Heart left ventricle (tissue), 16 donors: Measurements from ENCODE around the gene PRMT5. TPM values are rescaled to one million over a fixed set of nuclear protein-coding genes. Genes with fewer than 3 reads are reported as not detected.

Source experiments
- ATAC-seq, 4 donors: fragments of 200-7000 bp; cut with Tn5 transposase; one replicate each; pipeline ENCODE4 v1.9.1; 2020 to 2022; ENCODE audit warnings: moderate library complexity in 4 of 4, mild to moderate bottlenecking in 3 of 4, moderate number of reproducible peaks in 1 of 4
- DNase-seq, 5 donors: peaks; one replicate each; pipeline ENCODE4 v3.0.0-alpha.2; 2020
- H3K27ac ChIP-seq, 12 donors: fragments of 200-600 bp; sonication (generic) in 4 of 12; one replicate each; pipeline versions ENCODE4 v1.5.0 to v1.8.0; 2016 to 2022; ENCODE audit warnings: mild to moderate bottlenecking in 2 of 12
- H3K27me3 ChIP-seq, 9 donors: fragments of 200-600 bp; sonication (generic) in 2 of 9; one replicate each; pipeline versions ENCODE4 v1.5.1 to v1.8.0; 2016 to 2022; ENCODE audit warnings: mild to moderate bottlenecking in 3 of 9
- H3K36me3 ChIP-seq, 9 donors: fragments of 200-600 bp; sonication (generic) in 2 of 9; one replicate each; pipeline versions ENCODE4 v1.5.0 to v1.8.0; 2018 to 2022; ENCODE audit warnings: mild to moderate bottlenecking in 2 of 9
- H3K4me1 ChIP-seq, 12 donors: fragments of 200-600 bp; sonication (generic) in 4 of 12; one replicate each; pipeline versions ENCODE4 v1.5.0 to v1.8.0; 2016 to 2022; ENCODE audit warnings: mild to moderate bottlenecking in 3 of 12
- H3K4me3 ChIP-seq, 12 donors: fragments of 200-600 bp; sonication (generic) in 4 of 12; one replicate each; pipeline versions ENCODE4 v1.5.0 to v1.8.0; 2017 to 2022; ENCODE audit warnings: mild to moderate bottlenecking in 9 of 12, moderate library complexity in 4 of 12
- H3K9me3 ChIP-seq, 12 donors: fragments of 200-600 bp; sonication (generic) in 4 of 12; one replicate each; pipeline versions ENCODE4 v1.5.0 to v1.8.0; 2016 to 2022; ENCODE audit warnings: mild to moderate bottlenecking in 1 of 12
- CTCF ChIP-seq, 12 donors: fragments of 200-600 bp; sonication (generic) in 4 of 12; IDR thresholded peaks; one replicate each; pipeline versions ENCODE4 v1.5.0 to v1.8.0; 2018 to 2022; ENCODE audit warnings: antibody characterized with exemption in 12 of 12, mild to moderate bottlenecking in 5 of 12
- POLR2A ChIP-seq, 2 donors: fragments of 450-650 bp; IDR thresholded peaks; one replicate each; pipeline ENCODE4 v1.6.1; 2017; ENCODE audit warnings: antibody characterized with exemption in 2 of 2, mild to moderate bottlenecking in 2 of 2, moderate library complexity in 2 of 2
- WGBS, 4 donors: extraction: QIAGEN DNeasy Blood & Tissue Kit in 2 of 4; methylation state at CpG; one replicate each; pipeline versions ENCODE4 v1.1.5 to v1.1.7; 2013 to 2018; 5-methylcytosine and 5-hydroxymethylcytosine counted together
- intact Hi-C, 10 donors: fragments of 100-400 bp; cut with DNase I; formaldehyde crosslinking; loops; one replicate each; pipeline versions ENCODE4 v1.11.1 to v1.14.2; 2022
- polyA plus RNA-seq, 2 donors: library from polyadenylated mRNA; stranded (reverse); fragments of 200-250 nt; gene quantifications; one replicate each; pipeline ENCODE4 v1.2.3, GENCODE V29; 2013
- total RNA-seq, 9 donors: library from RNA; depleted of rRNA in 2 of 9; stranded (reverse); fragments of >200 nt in 2 of 9; fragmentation: NEBNext Ultra II Directional in 3 of 9; extraction: Animal tissue kit (Norgen Biotek cat#: 25700) in 3 of 9; gene quantifications; one replicate each; pipeline versions ENCODE4 v1.1.0 to v1.2.4, GENCODE V29; 2016 to 2023
- donor health status: ischemic (EF 13 %, LVEDD 7.1; RV severe dilation, severe dysfunction).
- donor health status: healthy with polysubstance abuse.
- donor health status: DM: no; HTN: yes; CAD: no.
- donor health status: DM: no; HTN: no; CAD: no.
- donor health status: ischemic (EF 25% LVEDD 6.9; RV normal size, moderate dysfunction).
- donor health status: ischemic (EF 25% LVEDD 5.7; RV mildly dilated, moderate dysfunction).
- donor health status: healthy.
- donor health status: DM: yes; HTN: yes; CAD: no.
- donor health status: ischemic (EF 35%, LVEDD 5.7; RV mildly dilated, moderate dysfunction).
- donor health status: nonischemic (EF 11% LVEDD 7.7; RV severe dilation, severe dysfunction).
- donor health status: DM: yes; HTN: yes; CAD: no.
- donor health status: PGD.
- donor health status: ischemic (EF 29% LVEDD 5.4; RV normal size, mild dysfunction).
- donor health status: nonischemic (EF 23%, LVEDD 6.1; RV moderate dilation, normal function).

The PRMT5 gene
- total and polyA plus RNA-seq, 11 donors: 10.4 to 101 (median 48.8) TPM

- WGBS, 4 donors: 87 to 98% (median 93%) methylated on average over 2 of the region's 2 CpGs
- no peaks in the 10 kb centered on the region for H3K9me3 ChIP-seq
- DNase-seq: no peak
- TF ChIP-seq CTCF (IDR thresholded peaks at IDR 0.05) (no peak), POLR2A (IDR thresholded peaks at IDR 0.05) (no peak)
- H3K4me1 ChIP-seq: peaks cover 0 to 9% (median 3%) of the 10 kb centered on the region in 12 donors
- ATAC-seq: no peak
- no peak overlapping the region for H3K27ac ChIP-seq
- peaks cover 3 to 92% (median 85%) of the 10 kb centered on the region in 9 donors for H3K36me3 ChIP-seq
- no peak overlapping the region for H3K4me3 ChIP-seq
- intact Hi-C loops: loop anchor here in 1 of 10 donors (10.0 kb wide), 1 partner anchor 79 kb away; the partner anchor contains the start of gene MRPL52
- H3K27me3 ChIP-seq: no peaks in the 10 kb centered on the region
Observed at GRCh38 chr14:22903742-22904087, 25.5 kb downstream of the PRMT5 start.

DNA sequence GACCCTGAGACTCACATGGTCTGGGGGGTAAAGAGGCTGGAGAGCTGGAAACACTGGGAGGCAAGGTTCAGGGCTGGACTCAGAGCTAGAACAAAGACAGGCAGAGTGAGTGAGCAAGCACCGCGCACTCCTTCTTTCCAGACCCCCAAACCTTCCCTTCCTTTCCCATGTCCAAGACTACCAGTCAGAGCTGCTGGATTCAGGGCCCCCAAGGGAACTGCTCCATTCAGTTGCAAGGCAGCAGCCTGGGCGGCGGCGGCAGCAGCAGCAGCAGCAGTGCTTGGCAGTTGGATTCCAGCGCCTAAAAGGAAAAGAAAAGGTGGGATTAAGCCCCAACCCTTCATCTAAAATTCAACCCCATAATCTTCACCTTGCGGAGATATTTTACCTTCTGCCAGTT, 27.4 kb downstream of the PRMT5 start:
- Histone ChIP-seq H3K36me3 (peaks cover 3 to 80% (median 66%) of the 10 kb centered on the region in 9 donors), H3K4me3 (no peak overlapping the region), H3K9me3 (no peaks in the 10 kb centered on the region), H3K4me1 (peaks cover 0 to 10% (median 5%) of the 10 kb centered on the region in 12 donors), H3K27ac (no peak overlapping the region), H3K27me3 (no peaks in the 10 kb centered on the region)
- TF ChIP-seq POLR2A (IDR thresholded peaks at IDR 0.05): no peak
- no peak for TF ChIP-seq CTCF (IDR thresholded peaks at IDR 0.05)
- intact Hi-C loops: loop anchor here in 1 of 10 donors (10.0 kb wide), 1 partner anchor 77 kb away; the partner anchor contains the start of gene MRPL52
- ATAC-seq: no peak
- no peak for DNase-seq
- 90 to 96% (median 95%) methylated on average over 7 of the region's 7 CpGs for WGBS, 4 donors

DNA sequence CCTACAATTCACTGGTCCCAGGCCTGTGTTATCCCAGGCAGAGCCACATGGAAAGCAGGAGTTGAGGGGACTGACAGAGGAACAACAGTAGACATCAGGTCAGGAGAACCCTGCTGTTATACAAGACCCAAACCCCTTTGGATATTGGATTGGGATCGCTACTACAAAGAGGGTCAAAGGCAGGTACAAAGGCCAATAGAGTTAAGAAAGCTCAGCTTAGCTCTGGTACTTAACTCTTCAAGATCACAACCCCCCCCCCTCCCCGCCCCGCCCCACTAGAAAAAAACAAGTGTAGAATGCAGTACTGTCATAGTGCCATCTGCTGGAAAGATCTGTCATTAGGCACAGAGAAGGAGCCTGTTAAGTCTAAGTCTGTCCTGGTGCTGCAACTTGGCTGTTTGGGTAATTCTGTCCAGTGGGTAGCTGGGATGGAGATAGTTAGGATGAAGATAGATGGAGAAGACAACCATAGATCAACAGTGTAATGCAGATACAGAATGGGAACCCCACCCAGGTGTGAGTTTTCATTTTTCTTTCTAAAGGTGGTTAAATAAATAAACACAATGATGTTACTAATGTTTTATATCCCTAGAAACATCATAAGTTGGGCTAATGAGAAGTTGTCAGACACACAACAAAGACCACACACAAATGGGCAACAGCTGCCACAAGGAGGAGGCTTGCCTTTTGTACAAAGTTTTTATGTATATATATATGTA, 28.9 kb downstream of the PRMT5 start:
- intact Hi-C loops: loop anchor here in 3 of 10 donors (1.0 to 10.0 kb wide), 2 partner anchors 28 to 75 kb away; partner anchors contain the start of gene MRPL52 (in 1 of the 3)
- Histone ChIP-seq H3K4me1 (peaks cover 0 to 10% (median 5%) of the 10 kb centered on the region in 12 donors), H3K27ac (peak overlapping the region in 1 of 12 donors; percentile 72), H3K27me3 (no peaks in the 10 kb centered on the region), H3K36me3 (peaks cover 3 to 64% (median 50%) of the 10 kb centered on the region in 9 donors), H3K9me3 (no peaks in the 10 kb centered on the region), H3K4me3 (no peak overlapping the region)
- ATAC-seq (peak; percentile 29 to 69 (median 54)), DNase-seq (no peak)
- 36 to 53% (median 43%) methylated on average over 3 of the region's 3 CpGs for WGBS, 4 donors
- peak in 11 of 12 donors; percentile 28 to 64 (median 49) for TF ChIP-seq CTCF (IDR thresholded peaks at IDR 0.05)
- TF ChIP-seq POLR2A (IDR thresholded peaks at IDR 0.05): no peak

GRCh38 chr14:22898302-22899090, 30.7 kb downstream of the PRMT5 start:
- DNase-seq (no peak), ATAC-seq (no peak)
- Histone ChIP-seq H3K36me3 (peaks cover 3 to 47% (median 33%) of the 10 kb centered on the region in 9 donors), H3K27me3 (no peaks in the 10 kb centered on the region), H3K27ac (peak overlapping the region in 1 of 12 donors; percentile 72), H3K9me3 (no peaks in the 10 kb centered on the region), H3K4me3 (no peak overlapping the region), H3K4me1 (peaks cover 0 to 9% (median 4%) of the 10 kb centered on the region in 12 donors)
- no peak for TF ChIP-seq POLR2A (IDR thresholded peaks at IDR 0.05)
- TF ChIP-seq CTCF (IDR thresholded peaks at IDR 0.05): no peak
- 58 to 62% (median 60%) methylated on average over 8 of the region's 8 CpGs for WGBS, 4 donors
- intact Hi-C loops: no loop called here
